Measurements from ENCODE around the gene ADAMTS2.

The ADAMTS2 gene

GRCh38 chr5:179171816-179172745 lies 173.2 kb downstream of the ADAMTS2 start:
- DNase-seq, result no peak

GRCh38 chr5:179171251-179171815 lies 173.9 kb downstream of the ADAMTS2 start:
- DNase-seq, result no peak

DNA sequence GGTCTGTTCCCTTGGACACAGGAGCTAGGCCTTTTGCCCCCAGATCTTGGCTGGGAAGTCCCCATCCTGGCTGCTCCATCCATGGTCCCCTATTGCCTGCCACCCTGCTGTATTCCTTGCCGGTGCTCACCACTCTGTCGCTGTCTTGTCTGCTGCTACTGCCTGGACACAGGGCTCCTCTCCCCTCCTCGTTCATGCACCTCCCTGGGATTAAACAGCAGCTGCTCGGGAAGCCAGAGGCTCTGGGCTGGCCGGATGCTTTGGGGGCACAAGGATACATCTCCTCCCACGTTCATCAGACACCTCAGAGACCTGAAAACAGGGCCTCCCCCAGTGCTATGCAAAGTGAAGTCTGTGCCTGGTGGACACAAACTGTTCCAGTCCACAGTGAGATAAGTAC lies 174.7 kb downstream of the ADAMTS2 start:
- DNase-seq, result no peak

- DNase-seq, result no peak
These were observed 175.4 kb downstream of the ADAMTS2 start for GRCh38 chr5:179169836-179170235.

- DNase-seq, result no peak
These were observed 176.6 kb downstream of the ADAMTS2 start for GRCh38 chr5:179168664-179169063.

DNA sequence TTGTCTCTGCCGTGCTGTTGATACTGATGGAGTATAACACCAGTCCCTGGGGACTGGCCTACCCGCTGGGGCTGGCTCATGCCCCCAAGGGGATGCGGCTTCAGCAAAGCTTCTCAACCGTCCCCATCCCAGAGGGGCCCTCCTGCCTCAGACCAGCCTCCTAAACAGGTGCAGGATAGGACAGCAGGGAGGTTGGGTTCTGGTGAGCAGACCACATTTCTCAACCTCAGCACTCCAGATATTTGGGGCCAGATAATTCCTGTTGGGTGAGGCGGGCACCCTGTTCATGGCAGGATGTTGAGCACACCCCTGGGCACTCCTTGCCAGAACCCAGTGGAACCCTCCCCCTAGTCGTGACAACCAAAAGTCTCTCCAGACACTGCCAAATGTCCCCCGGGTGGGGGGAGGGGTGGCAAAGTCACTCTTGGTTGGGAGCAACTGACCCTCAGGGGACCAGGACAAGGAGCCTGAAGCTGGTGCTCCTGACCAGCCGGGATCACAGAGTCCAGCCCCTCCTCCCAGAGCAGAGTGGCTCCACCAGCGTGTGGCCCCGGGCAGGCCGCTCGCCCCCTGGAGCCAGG lies 177.3 kb downstream of the ADAMTS2 start:
- DNase-seq, result no peak

DNA sequence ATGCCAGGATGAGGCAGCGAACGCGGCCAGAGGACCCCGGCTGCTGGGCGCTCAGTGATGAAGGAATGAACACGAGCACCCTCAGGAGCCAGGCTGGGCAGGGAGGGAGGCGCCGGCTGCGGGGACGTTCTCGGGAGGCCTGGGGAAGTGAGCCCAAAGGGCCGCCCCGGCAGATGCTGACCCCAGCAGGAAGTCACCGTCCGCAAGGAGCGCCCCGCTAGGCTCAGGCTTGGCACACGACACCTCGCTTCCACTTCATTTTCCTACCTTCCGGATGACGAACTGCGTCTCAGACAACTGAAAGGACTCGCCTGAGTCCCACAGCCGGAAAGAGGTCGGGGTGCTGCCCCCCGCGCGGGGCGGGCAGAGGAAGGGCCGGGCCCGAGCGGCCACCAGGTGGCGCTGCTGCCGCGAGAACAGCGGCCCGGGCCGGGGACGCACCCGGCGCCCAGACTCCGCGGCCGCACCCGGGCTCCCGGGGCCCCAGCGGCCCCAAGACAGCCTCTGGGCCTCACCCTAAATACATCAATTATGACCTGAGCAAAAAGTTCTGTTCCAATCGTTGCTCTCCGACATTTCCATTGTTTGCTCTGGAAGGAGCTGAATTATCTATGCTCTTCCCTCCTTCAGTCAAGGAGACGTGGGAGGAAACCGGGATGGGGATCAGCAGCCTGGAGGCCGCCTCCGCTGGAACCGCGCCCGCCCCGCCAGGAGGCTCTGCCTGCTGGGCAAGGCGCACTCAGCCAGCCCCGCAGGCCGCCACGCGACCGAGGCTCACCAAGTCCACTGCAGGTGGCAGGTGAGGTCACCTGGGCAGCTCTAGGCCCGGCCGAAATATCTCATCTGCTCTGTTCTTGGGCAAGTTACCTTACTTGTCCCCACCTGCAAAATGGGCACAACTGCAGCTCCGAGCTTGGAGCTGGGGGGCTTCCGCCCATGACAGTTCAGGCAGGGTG lies 178.1 kb downstream of the ADAMTS2 start:
- DNase-seq, result peak; percentile 25

DNA sequence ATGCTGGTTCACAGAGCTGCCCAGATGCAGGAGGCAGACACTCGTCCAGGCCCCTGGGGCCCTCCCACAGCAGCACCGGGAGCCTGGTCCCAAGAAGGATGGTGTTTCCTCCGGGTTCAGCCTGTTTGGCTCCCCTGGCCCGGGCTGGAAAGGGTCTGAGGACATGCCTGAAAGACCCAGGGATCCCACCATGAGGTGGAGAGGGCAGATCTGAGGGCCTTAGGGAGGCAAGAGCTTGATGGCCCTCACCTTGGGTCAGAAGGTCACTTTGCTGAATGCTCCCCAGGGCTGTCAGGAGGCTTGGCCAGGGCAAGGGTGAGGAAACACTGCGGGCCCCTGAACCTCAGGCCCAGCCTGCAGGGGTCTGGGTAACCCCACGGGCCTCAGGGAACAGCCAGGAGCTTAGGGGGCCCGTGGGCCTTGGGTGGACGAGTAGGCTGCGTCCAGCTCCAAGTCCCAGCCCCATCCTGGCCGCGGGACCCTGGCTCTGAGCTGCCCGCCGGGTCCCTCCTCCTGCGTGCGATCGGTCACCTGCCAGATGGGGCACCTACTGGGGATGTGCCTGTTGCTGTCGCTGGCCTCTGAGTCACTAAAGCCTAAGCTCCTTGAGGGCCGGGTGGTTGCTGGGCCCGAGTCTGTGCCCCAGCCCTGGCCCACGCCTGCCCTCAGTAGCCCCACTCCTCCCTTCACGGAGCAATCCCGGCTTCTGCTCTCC lies 178.9 kb downstream of the ADAMTS2 start:
- DNase-seq, result no peak

- DNase-seq, result no peak
These were observed 179.7 kb downstream of the ADAMTS2 start for GRCh38 chr5:179165421-179166170.

GRCh38 chr5:179164331-179165311 lies 180.6 kb downstream of the ADAMTS2 start:
- no peak for DNase-seq

GRCh38 chr5:179163236-179164155 lies 181.8 kb downstream of the ADAMTS2 start:
- no peak for DNase-seq

- no peak for DNase-seq
These were observed 182.7 kb downstream of the ADAMTS2 start for GRCh38 chr5:179162351-179163235.

DNA sequence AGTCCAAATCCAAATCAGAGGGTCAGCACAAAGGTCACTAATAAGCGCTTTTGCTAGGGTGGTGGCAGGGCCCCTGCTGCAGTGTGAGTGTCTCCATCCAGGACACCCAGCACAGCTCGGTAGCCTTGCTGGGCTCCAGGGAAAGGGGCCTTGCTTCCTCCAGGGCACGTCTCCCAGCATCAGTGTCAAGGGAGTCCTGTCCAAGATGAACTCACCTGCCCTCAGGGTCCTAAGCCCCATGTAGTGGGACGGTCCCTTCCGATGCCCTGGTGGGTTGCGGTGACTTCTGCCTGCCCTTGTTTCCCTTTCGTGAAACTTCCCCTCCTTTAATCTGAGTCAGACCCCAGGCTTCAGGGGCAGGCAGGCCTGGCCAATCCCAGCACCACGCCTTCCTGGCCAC lies 183.4 kb downstream of the ADAMTS2 start:
- DNase-seq, result no peak

DNA sequence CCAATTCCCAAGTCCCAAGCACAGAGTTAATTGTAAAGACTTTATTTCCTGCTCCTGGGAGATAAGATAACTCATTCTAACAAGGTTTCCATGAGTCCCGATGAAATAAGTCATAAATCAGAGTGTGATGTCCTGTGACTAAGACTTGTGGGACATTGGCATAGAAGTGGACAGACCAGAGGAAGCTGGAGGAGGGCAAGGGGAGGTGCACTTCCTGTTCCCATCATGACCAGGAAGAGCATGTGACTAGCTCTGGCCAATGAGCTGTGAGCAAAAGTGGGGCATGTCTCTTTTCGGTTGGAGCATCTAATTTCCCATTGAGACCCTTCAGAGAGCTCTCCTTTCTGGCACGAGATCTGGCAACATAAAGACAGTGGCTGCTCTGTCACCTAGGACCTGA lies 184.7 kb downstream of the ADAMTS2 start:
- DNase-seq, result no peak

DNA sequence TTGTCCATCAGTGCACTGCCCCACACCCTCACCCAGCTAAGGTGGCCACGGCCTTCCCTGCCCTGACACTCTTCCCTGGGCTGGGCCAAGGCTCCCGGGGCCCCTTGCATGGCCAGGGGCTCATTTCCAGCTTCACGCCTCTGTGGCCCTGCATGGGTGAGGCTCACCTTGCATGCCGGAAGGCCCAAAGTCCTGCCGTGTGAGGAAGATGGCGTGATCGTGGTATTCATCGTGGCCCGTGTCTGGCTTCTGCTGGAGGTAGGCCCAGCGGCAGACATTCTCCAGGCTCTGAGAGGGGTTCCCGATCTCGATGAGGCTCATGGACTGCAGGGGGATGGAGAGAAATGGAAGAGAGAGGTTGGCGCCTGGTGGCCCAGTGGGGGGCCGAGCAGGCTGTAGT lies 186.7 kb downstream of the ADAMTS2 start:
- no peak for DNase-seq

- DNase-seq, result no peak
These were observed 190.0 kb downstream of the ADAMTS2 start for GRCh38 chr5:179154991-179155955.
